ENCODE measurements around the gene KANK3.

DNA sequence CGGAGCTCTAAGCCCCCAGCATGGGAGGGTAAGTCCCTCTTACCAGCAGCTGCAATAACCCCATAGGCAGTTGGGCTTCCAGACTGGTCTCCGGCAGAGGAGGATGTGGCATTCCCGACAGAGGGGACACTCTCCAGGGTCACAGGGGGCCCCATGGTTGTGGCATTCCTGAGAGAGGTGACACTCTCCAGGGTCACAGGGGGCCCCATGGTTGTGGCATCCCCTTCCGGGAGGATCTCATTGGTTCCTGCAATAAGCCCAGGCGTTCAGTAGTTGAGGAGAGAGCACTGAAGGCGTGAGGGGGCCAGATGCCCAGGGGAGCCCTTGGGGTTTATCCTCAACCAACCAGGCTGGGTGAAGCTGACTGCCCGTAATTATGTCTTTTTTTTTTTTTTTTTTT is 40.3 kb downstream of the KANK3 start:
- TF ChIP-seq, protein P1, sequence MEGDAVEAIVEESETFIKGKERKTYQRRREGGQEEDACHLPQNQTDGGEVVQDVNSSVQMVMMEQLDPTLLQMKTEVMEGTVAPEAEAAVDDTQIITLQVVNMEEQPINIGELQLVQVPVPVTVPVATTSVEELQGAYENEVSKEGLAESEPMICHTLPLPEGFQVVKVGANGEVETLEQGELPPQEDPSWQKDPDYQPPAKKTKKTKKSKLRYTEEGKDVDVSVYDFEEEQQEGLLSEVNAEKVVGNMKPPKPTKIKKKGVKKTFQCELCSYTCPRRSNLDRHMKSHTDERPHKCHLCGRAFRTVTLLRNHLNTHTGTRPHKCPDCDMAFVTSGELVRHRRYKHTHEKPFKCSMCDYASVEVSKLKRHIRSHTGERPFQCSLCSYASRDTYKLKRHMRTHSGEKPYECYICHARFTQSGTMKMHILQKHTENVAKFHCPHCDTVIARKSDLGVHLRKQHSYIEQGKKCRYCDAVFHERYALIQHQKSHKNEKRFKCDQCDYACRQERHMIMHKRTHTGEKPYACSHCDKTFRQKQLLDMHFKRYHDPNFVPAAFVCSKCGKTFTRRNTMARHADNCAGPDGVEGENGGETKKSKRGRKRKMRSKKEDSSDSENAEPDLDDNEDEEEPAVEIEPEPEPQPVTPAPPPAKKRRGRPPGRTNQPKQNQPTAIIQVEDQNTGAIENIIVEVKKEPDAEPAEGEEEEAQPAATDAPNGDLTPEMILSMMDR (IDR thresholded peaks at IDR 0.05) = no peak
- no peak for TF ChIP-seq POLR2AphosphoS5 (IDR thresholded peaks at IDR 0.05)
- TF ChIP-seq POLR2A (IDR thresholded peaks at IDR 0.05) = no peak
- TF ChIP-seq EP300 (IDR thresholded peaks at IDR 0.05; ENCODE audit: low read depth) = no peak

All from transverse colon (tissue), 4 donors.